ENCODE results near the gene ZNF618. TPM values are rescaled to one million over a fixed set of nuclear protein-coding genes. Genes with fewer than 3 reads are reported as not detected.

The ZNF618 gene
- total RNA-seq, 2 experiments from 2014 or later = 0.34 to 0.42 TPM

- H3K4me3 Mint-ChIP-seq = no peak overlapping the region
- H3K27ac Mint-ChIP-seq = no peak overlapping the region
- POLR2A ChIA-PET = no interaction called here
- H3K4me1 Mint-ChIP-seq (ENCODE audit: low read depth) = no peaks in the 10 kb centered on the region
- peak; percentile 2 for DNase-seq
- no peaks in the 10 kb centered on the region for H3K27me3 Mint-ChIP-seq (ENCODE audit: low read depth)
- no peaks in the 10 kb centered on the region for H3K36me3 Mint-ChIP-seq (ENCODE audit: low read depth)
- H3K9me3 Mint-ChIP-seq (ENCODE audit: insufficient read depth) = no peaks in the 10 kb centered on the region
- CTCF ChIA-PET = no interaction called here
- no peak for ATAC-seq
Measured at GRCh38 chr9:113931777-113932176, 55.7 kb downstream of the ZNF618 start.

GRCh38 chr9:113932906-113933584, 56.9 kb downstream of the ZNF618 start:
- Mint-ChIP-seq H3K27me3 (ENCODE audit: low read depth) (no peaks in the 10 kb centered on the region), H3K4me3 (no peak overlapping the region), H3K36me3 (ENCODE audit: low read depth) (no peaks in the 10 kb centered on the region), H3K4me1 (ENCODE audit: low read depth) (no peaks in the 10 kb centered on the region), H3K27ac (no peak overlapping the region), H3K9me3 (ENCODE audit: insufficient read depth) (no peaks in the 10 kb centered on the region)
- ChIA-PET POLR2A (no interaction called here), CTCF (interaction anchor here (1.3 kb wide), 1 partner anchor 30 kb away, joined by 4 read pairs; no protein-coding TSS in a partner anchor)
- DNase-seq (no peak), ATAC-seq (no peak)

- ATAC-seq (no peak), DNase-seq (no peak)
- H3K4me1 Mint-ChIP-seq (ENCODE audit: low read depth) = no peaks in the 10 kb centered on the region
- CTCF ChIA-PET = no interaction called here
- no peaks in the 10 kb centered on the region for H3K36me3 Mint-ChIP-seq (ENCODE audit: low read depth)
- H3K27ac Mint-ChIP-seq = no peak overlapping the region
- H3K9me3 Mint-ChIP-seq (ENCODE audit: insufficient read depth) = no peaks in the 10 kb centered on the region
- H3K4me3 Mint-ChIP-seq = no peak overlapping the region
- POLR2A ChIA-PET = no interaction called here
- H3K27me3 Mint-ChIP-seq (ENCODE audit: low read depth) = no peaks in the 10 kb centered on the region
Measured at GRCh38 chr9:113933671-113934070, 57.6 kb downstream of the ZNF618 start.

- CTCF ChIA-PET = no interaction called here
- ATAC-seq = no peak
- Mint-ChIP-seq H3K27me3 (ENCODE audit: low read depth) (no peaks in the 10 kb centered on the region), H3K4me3 (no peak overlapping the region), H3K36me3 (ENCODE audit: low read depth) (no peaks in the 10 kb centered on the region), H3K9me3 (ENCODE audit: insufficient read depth) (no peaks in the 10 kb centered on the region), H3K27ac (no peak overlapping the region), H3K4me1 (ENCODE audit: low read depth) (no peaks in the 10 kb centered on the region)
- POLR2A ChIA-PET = no interaction called here
- DNase-seq = no peak
Measured at GRCh38 chr9:113934167-113934828, 58.2 kb downstream of the ZNF618 start.

GRCh38 chr9:113934829-113935676, 58.9 kb downstream of the ZNF618 start:
- ATAC-seq (no peak), DNase-seq (peak; percentile 18)
- ChIA-PET CTCF (no interaction called here), POLR2A (no interaction called here)
- Mint-ChIP-seq H3K27ac (no peak overlapping the region), H3K27me3 (ENCODE audit: low read depth) (no peaks in the 10 kb centered on the region), H3K4me1 (ENCODE audit: low read depth) (no peaks in the 10 kb centered on the region), H3K9me3 (ENCODE audit: insufficient read depth) (no peaks in the 10 kb centered on the region), H3K4me3 (no peak overlapping the region), H3K36me3 (ENCODE audit: low read depth) (no peaks in the 10 kb centered on the region)

GRCh38 chr9:113935677-113936380, 59.7 kb downstream of the ZNF618 start:
- ATAC-seq (no peak), DNase-seq (no peak)
- no peak overlapping the region for H3K4me3 Mint-ChIP-seq
- H3K4me1 Mint-ChIP-seq (ENCODE audit: low read depth) = no peaks in the 10 kb centered on the region
- no peaks in the 10 kb centered on the region for H3K9me3 Mint-ChIP-seq (ENCODE audit: insufficient read depth)
- CTCF ChIA-PET = no interaction called here
- POLR2A ChIA-PET = no interaction called here
- H3K36me3 Mint-ChIP-seq (ENCODE audit: low read depth) = no peaks in the 10 kb centered on the region
- no peaks in the 10 kb centered on the region for H3K27me3 Mint-ChIP-seq (ENCODE audit: low read depth)
- H3K27ac Mint-ChIP-seq = no peak overlapping the region

- Mint-ChIP-seq H3K4me3 (no peak overlapping the region), H3K9me3 (ENCODE audit: insufficient read depth) (no peaks in the 10 kb centered on the region), H3K4me1 (ENCODE audit: low read depth) (no peaks in the 10 kb centered on the region), H3K36me3 (ENCODE audit: low read depth) (no peaks in the 10 kb centered on the region), H3K27me3 (ENCODE audit: low read depth) (peaks cover 4% of the 10 kb centered on the region), H3K27ac (no peak overlapping the region)
- POLR2A ChIA-PET = no interaction called here
- DNase-seq (no peak), ATAC-seq (no peak)
- CTCF ChIA-PET = no interaction called here
Measured at GRCh38 chr9:113940077-113940476, 64.0 kb downstream of the ZNF618 start.

- ChIA-PET POLR2A (no interaction called here), CTCF (no interaction called here)
- no peaks in the 10 kb centered on the region for H3K36me3 Mint-ChIP-seq (ENCODE audit: low read depth)
- H3K4me3 Mint-ChIP-seq = no peak overlapping the region
- no peaks in the 10 kb centered on the region for H3K9me3 Mint-ChIP-seq (ENCODE audit: insufficient read depth)
- peaks cover 4% of the 10 kb centered on the region for H3K27me3 Mint-ChIP-seq (ENCODE audit: low read depth)
- no peak overlapping the region for H3K27ac Mint-ChIP-seq
- no peak for ATAC-seq
- H3K4me1 Mint-ChIP-seq (ENCODE audit: low read depth) = no peaks in the 10 kb centered on the region
- no peak for DNase-seq
Measured at GRCh38 chr9:113941056-113941455, 64.9 kb downstream of the ZNF618 start.

- H3K4me1 Mint-ChIP-seq (ENCODE audit: low read depth) = no peaks in the 10 kb centered on the region
- no peak overlapping the region for H3K27ac Mint-ChIP-seq
- ChIA-PET CTCF (no interaction called here), POLR2A (no interaction called here)
- H3K36me3 Mint-ChIP-seq (ENCODE audit: low read depth) = no peaks in the 10 kb centered on the region
- no peak for ATAC-seq
- H3K4me3 Mint-ChIP-seq = no peak overlapping the region
- no peak for DNase-seq
- H3K9me3 Mint-ChIP-seq (ENCODE audit: insufficient read depth) = no peaks in the 10 kb centered on the region
- peaks cover 4% of the 10 kb centered on the region for H3K27me3 Mint-ChIP-seq (ENCODE audit: low read depth)
Measured at GRCh38 chr9:113941526-113941925, 65.4 kb downstream of the ZNF618 start.

- no peaks in the 10 kb centered on the region for H3K36me3 Mint-ChIP-seq (ENCODE audit: low read depth)
- H3K27me3 Mint-ChIP-seq (ENCODE audit: low read depth) = peaks cover 4% of the 10 kb centered on the region
- no peak overlapping the region for H3K27ac Mint-ChIP-seq
- no peaks in the 10 kb centered on the region for H3K4me1 Mint-ChIP-seq (ENCODE audit: low read depth)
- H3K4me3 Mint-ChIP-seq = no peak overlapping the region
- H3K9me3 Mint-ChIP-seq (ENCODE audit: insufficient read depth) = no peaks in the 10 kb centered on the region
- no peak for DNase-seq
- no peak for ATAC-seq
- ChIA-PET CTCF (no interaction called here), POLR2A (no interaction called here)
Measured at GRCh38 chr9:113943112-113944009, 67.3 kb downstream of the ZNF618 start.

- DNase-seq (no peak), ATAC-seq (no peak)
- H3K9me3 Mint-ChIP-seq (ENCODE audit: insufficient read depth) = no peaks in the 10 kb centered on the region
- no peak overlapping the region for H3K27ac Mint-ChIP-seq
- peaks cover 4% of the 10 kb centered on the region for H3K27me3 Mint-ChIP-seq (ENCODE audit: low read depth)
- ChIA-PET POLR2A (no interaction called here), CTCF (no interaction called here)
- H3K36me3 Mint-ChIP-seq (ENCODE audit: low read depth) = no peaks in the 10 kb centered on the region
- no peaks in the 10 kb centered on the region for H3K4me1 Mint-ChIP-seq (ENCODE audit: low read depth)
- H3K4me3 Mint-ChIP-seq = no peak overlapping the region
Measured at GRCh38 chr9:113945784-113946183, 69.7 kb downstream of the ZNF618 start.
